ENCODE measurements around the gene UBA1. TPM values are rescaled to one million over a fixed set of nuclear protein-coding genes. Genes with fewer than 3 reads are reported as not detected.

Gene UBA1
- total RNA-seq, 1 donor from 2014 or later, result 170 TPM

DNA sequence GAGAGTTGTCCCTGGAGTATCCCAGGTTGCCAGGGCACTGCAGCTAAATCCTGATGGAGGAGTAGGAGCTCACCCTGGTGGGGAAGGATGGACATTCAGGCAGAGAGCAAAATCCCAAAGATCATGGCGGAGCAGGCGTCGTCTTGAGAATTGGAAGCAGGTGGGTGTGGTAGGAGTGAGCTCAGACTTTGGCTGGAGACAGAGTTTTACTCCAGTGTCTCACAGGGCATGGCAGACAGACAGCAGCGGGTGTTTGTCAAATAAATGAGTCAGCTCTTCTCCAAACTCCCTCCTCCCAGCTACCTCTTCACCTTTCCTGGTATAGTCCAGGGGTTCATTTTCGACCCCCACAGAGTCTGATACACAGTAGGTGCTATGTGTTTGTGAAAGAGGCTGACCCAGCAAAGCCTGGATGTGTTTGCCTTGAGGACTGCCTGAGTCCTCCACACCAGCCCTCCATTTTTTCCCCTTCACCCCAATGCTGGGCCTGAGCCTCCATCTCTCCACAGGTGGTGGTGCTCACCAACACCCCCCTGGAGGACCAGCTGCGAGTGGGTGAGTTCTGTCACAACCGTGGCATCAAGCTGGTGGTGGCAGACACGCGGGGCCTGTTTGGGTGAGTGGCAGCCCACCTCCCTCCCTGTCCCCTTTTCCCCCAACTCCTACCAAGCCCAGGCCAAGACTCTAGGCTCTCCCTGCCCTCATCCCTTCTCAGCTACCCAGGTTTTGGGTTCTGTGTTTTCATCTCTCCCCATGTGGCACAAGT is 6.9 kb downstream of the UBA1 start:
- Histone ChIP-seq H3K36me3 (ENCODE audit: control insufficient read depth, insufficient read depth, low read length) (peaks cover 6% of the 10 kb centered on the region), H3K4me3 (ENCODE audit: low read depth, low read length) (no peak overlapping the region), H3K27me3 (ENCODE audit: control insufficient read depth, insufficient read depth, low read length) (no peaks in the 10 kb centered on the region)
- TF ChIP-seq, protein P1, sequence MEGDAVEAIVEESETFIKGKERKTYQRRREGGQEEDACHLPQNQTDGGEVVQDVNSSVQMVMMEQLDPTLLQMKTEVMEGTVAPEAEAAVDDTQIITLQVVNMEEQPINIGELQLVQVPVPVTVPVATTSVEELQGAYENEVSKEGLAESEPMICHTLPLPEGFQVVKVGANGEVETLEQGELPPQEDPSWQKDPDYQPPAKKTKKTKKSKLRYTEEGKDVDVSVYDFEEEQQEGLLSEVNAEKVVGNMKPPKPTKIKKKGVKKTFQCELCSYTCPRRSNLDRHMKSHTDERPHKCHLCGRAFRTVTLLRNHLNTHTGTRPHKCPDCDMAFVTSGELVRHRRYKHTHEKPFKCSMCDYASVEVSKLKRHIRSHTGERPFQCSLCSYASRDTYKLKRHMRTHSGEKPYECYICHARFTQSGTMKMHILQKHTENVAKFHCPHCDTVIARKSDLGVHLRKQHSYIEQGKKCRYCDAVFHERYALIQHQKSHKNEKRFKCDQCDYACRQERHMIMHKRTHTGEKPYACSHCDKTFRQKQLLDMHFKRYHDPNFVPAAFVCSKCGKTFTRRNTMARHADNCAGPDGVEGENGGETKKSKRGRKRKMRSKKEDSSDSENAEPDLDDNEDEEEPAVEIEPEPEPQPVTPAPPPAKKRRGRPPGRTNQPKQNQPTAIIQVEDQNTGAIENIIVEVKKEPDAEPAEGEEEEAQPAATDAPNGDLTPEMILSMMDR (IDR thresholded peaks at IDR 0.05; ENCODE audit: insufficient read depth, low read length, poor library complexity, severe bottlenecking), result no peak
- no peak for DNase-seq (ENCODE audit: low read depth)

DNA sequence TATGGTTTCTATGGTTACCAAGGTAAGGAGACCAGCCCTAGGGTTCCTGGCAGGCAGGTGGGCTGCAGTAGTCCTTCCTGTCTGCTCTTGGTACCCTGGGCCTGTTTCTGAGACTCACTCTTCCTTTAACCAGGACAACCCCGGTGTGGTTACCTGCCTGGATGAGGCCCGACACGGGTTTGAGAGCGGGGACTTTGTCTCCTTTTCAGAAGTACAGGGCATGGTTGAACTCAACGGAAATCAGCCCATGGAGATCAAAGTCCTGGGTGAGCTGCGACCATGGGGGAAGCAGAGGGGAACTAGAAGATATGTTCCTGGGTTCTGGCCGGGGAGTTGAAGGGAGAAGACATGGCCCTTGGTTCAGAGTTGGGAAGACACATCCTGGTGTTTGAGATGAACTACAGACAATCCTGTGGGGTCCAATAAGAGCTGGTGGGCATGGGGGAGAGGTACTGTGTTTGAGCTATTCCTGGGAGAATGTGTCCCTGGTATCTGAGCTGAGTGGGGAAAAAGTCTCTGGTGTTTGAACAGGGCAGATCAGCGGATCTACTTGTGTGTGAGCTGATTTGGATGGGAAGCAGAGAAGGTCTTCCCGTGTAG is 7.8 kb downstream of the UBA1 start:
- DNase-seq (ENCODE audit: low read depth), result no peak
- TF ChIP-seq, protein P1 (IDR thresholded peaks at IDR 0.05; ENCODE audit: insufficient read depth, low read length, poor library complexity, severe bottlenecking), result no peak
- H3K4me3 ChIP-seq (ENCODE audit: low read depth, low read length), result no peak overlapping the region
- H3K27me3 ChIP-seq (ENCODE audit: control insufficient read depth, insufficient read depth, low read length), result no peaks in the 10 kb centered on the region
- H3K36me3 ChIP-seq (ENCODE audit: control insufficient read depth, insufficient read depth, low read length), result peaks cover 9% of the 10 kb centered on the region

DNA sequence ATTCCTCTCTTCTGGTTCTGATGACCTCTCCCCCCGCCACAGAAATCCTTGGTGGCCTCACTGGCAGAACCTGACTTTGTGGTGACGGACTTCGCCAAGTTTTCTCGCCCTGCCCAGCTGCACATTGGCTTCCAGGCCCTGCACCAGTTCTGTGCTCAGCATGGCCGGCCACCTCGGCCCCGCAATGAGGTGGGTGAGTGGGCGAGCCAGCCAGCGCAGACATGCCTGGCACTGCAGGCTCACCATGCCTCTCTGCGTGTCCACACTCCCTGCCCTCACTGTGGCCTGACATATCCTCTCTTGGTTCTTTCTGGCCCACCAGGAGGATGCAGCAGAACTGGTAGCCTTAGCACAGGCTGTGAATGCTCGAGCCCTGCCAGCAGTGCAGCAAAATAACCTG is 8.7 kb downstream of the UBA1 start:
- TF ChIP-seq, protein P1 (IDR thresholded peaks at IDR 0.05; ENCODE audit: insufficient read depth, low read length, poor library complexity, severe bottlenecking), result no peak
- Histone ChIP-seq H3K27me3 (ENCODE audit: control insufficient read depth, insufficient read depth, low read length) (no peaks in the 10 kb centered on the region), H3K36me3 (ENCODE audit: control insufficient read depth, insufficient read depth, low read length) (peaks cover 9% of the 10 kb centered on the region), H3K4me3 (ENCODE audit: low read depth, low read length) (no peak overlapping the region)
- no peak for DNase-seq (ENCODE audit: low read depth)

DNA sequence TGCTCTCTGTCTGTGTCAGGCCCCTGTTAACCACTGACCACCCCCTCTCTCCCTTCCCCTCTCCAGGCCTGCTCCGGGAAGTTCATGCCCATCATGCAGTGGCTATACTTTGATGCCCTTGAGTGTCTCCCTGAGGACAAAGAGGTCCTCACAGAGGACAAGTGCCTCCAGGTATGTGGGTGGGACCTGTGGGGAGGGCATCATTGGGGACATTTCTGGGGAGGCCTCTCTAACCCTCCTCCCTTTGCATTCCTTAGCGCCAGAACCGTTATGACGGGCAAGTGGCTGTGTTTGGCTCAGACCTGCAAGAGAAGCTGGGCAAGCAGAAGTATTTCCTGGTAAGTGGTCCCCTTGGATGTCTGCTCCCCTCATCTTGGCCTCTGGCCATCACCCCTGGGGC is 9.2 kb downstream of the UBA1 start:
- DNase-seq (ENCODE audit: low read depth), result no peak
- Histone ChIP-seq H3K36me3 (ENCODE audit: control insufficient read depth, insufficient read depth, low read length) (peaks cover 9% of the 10 kb centered on the region), H3K27me3 (ENCODE audit: control insufficient read depth, insufficient read depth, low read length) (no peaks in the 10 kb centered on the region), H3K4me3 (ENCODE audit: low read depth, low read length) (no peak overlapping the region)
- TF ChIP-seq, protein P1 (IDR thresholded peaks at IDR 0.05; ENCODE audit: insufficient read depth, low read length, poor library complexity, severe bottlenecking), result no peak

DNA sequence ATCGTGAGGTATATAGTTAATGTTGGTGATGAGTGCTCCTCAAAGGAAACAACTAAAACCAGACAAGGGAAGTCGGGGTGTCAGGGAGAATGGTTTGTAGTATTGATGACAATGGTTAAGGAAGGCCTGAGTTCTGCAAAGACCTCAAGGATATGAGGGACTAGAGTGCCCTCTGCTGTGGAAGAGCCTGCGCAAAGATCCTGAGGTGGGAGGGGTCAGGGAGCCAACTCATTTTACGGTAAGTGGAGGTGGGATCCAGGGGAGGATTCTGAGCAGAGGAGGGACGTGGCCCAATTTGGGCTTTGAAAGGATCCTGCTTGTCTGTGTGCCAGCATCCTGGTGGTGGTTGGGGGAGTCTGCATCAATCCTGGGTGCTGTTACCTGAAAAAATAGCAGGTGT is 11.3 kb downstream of the UBA1 start:
- TF ChIP-seq, protein P1 (IDR thresholded peaks at IDR 0.05; ENCODE audit: insufficient read depth, low read length, poor library complexity, severe bottlenecking), result no peak
- Histone ChIP-seq H3K27me3 (ENCODE audit: control insufficient read depth, insufficient read depth, low read length) (no peaks in the 10 kb centered on the region), H3K4me3 (ENCODE audit: low read depth, low read length) (no peak overlapping the region), H3K36me3 (ENCODE audit: control insufficient read depth, insufficient read depth, low read length) (peaks cover 9% of the 10 kb centered on the region)
- DNase-seq (ENCODE audit: low read depth), result no peak
